GM12878 (cell line): ENCODE results near the gene R3HDM1. TPM values are rescaled to one million over a fixed set of nuclear protein-coding genes. Genes with fewer than 3 reads are reported as not detected.

Source experiments
- ATAC-seq: fragments of 200-7000 bp; cut with Tn5 transposase; 3 replicates; pipeline ENCODE4 v1.9.1; 2020; ENCODE audit warnings: mild to moderate bottlenecking, moderate library complexity
- Bru-seq: library from RNA; stranded (reverse); fragments of 400-500 nt; gene quantifications from one replicate; lab custom pipeline; 2021; lab: Mats Ljungman, UMichigan
- BruChase-seq, 2 experiments: library from RNA; stranded (reverse); fragments of 400-500 nt; gene quantifications; one replicate each; lab custom pipeline; 2021; lab: Mats Ljungman, UMichigan
- BruUV-seq: library from RNA; stranded (reverse); fragments of 400-500 nt; replicated peaks from 2 replicates; lab custom pipeline; 2021; lab: Mats Ljungman, UMichigan
- CTCF ChIA-PET: fragments of 300-600 bp; sonication (Branson Sonifier 250); formaldehyde crosslinking; extraction: SDS; loops from one replicate; lab custom pipeline; 2021; ENCODE audit warnings: inconsistent platforms; lab: Yijun Ruan, JAX
- POLR2A ChIA-PET: fragments of 350-600 bp; formaldehyde crosslinking; extraction: SDS; loops from one replicate; lab custom pipeline; 2021; ENCODE audit warnings: inconsistent platforms; lab: Charles Lee
- RAD21 ChIA-PET: fragments of 300-600 bp; sonication (Branson Sonifier 250); formaldehyde crosslinking; loops from one replicate; lab custom pipeline; 2023; ENCODE audit warnings: antibody characterized with exemption; ENCODE audit not compliant: unreplicated experiment; lab: Charles Lee
- SMC1A ChIA-PET: fragments of 300-600 bp; sonication (Branson Sonifier 250); formaldehyde crosslinking; loops from one replicate; lab custom pipeline; 2023; ENCODE audit not compliant: unreplicated experiment, uncharacterized antibody; lab: Charles Lee
- DNase-seq: peaks from one replicate; pipeline ENCODE4 v3.0.0-alpha.2; 2011; ENCODE audit warnings: low read depth, low spot score
- FAIRE-seq: peaks from 3 replicates; lab custom pipeline; 2011; peaks lifted over from hg19 to GRCh38; lab: Jason Lieb, UNC
- H2AFZ ChIP-seq: 2 replicates; pipeline ENCODE4 v1.6.0; 2011; ENCODE audit warnings: low read depth, low read length, control low read depth; ENCODE audit not compliant: control insufficient read depth
- H3K27ac ChIP-seq: 2 replicates; pipeline ENCODE4 v1.5.1; 2011; ENCODE audit warnings: control low read depth; ENCODE audit not compliant: control insufficient read depth, insufficient read depth
- H3K27me3 ChIP-seq, 2 experiments: replicated peaks in 1 of 2; 2 replicates each; pipeline versions ENCODE4 v1.6.0 to v1.6.1; 2011; ENCODE audit warnings: low read length in 1 of 2; ENCODE audit not compliant: control insufficient read depth in 2 of 2, insufficient read depth in 2 of 2
- H3K36me3 ChIP-seq, 2 experiments: 2 replicates each; pipeline ENCODE4 v1.5.1; 2011; ENCODE audit warnings: low read length in 1 of 2; ENCODE audit not compliant: control insufficient read depth in 2 of 2, insufficient read depth in 2 of 2
- H3K4me1 ChIP-seq: 2 replicates; pipeline ENCODE4 v1.6.1; 2011; ENCODE audit warnings: mild to moderate bottlenecking, low read length, moderate library complexity, mixed read lengths; ENCODE audit not compliant: control insufficient read depth, insufficient read depth
- H3K4me2 ChIP-seq: 2 replicates; pipeline ENCODE4 v1.6.0; 2011; ENCODE audit warnings: control low read depth; ENCODE audit not compliant: control insufficient read depth, insufficient read depth
- H3K4me3 ChIP-seq: fragments of 200-600 bp; sonication (generic); 2 replicates; pipeline ENCODE4 v1.5.1; 2016
- H3K79me2 ChIP-seq: 2 replicates; pipeline ENCODE4 v1.6.0; 2011; ENCODE audit warnings: low read length; ENCODE audit not compliant: control insufficient read depth, insufficient read depth
- H3K9ac ChIP-seq: 2 replicates; pipeline ENCODE4 v1.8.0; 2011; ENCODE audit warnings: low read length, control low read depth, mixed read lengths; ENCODE audit not compliant: control insufficient read depth, insufficient read depth
- H3K9me3 ChIP-seq: replicated peaks from 3 replicates; pipeline ENCODE4 v1.5.1; 2011; ENCODE audit warnings: mild to moderate bottlenecking, low read length; ENCODE audit not compliant: control insufficient read depth, insufficient read depth
- H4K20me1 ChIP-seq: 2 replicates; pipeline ENCODE4 v1.6.0; 2011; ENCODE audit not compliant: control insufficient read depth, insufficient read depth
- CREB1 ChIP-seq: IDR thresholded peaks from 2 replicates; pipeline ENCODE4 v1.6.1; 2012; ENCODE audit warnings: low read depth, mild to moderate bottlenecking, inconsistent platforms
- EP300 ChIP-seq, 2 experiments: fragments of 150-350 bp in 1 of 2; IDR thresholded peaks; 2 replicates each; pipeline ENCODE4 v1.6.1; 2011 to 2012; ENCODE audit warnings: low read depth in 2 of 2, low read length in 2 of 2, borderline replicate concordance in 1 of 2, improper control_type of control experiment in 1 of 2, inconsistent platforms in 1 of 2; ENCODE audit not compliant: control insufficient read depth in 1 of 2
- FOXK2 ChIP-seq: fragments of 450-650 bp; IDR thresholded peaks from 2 replicates; pipeline ENCODE4 v1.6.1; 2017; ENCODE audit warnings: mild to moderate bottlenecking, moderate library complexity
- HDGF ChIP-seq: fragments of 450-650 bp; IDR thresholded peaks from 2 replicates; pipeline ENCODE4 v1.6.1; 2016; ENCODE audit warnings: antibody characterized with exemption
- MEF2A ChIP-seq: IDR thresholded peaks from 2 replicates; pipeline ENCODE4 v1.6.1; 2011; ENCODE audit warnings: low read depth, mild to moderate bottlenecking, low read length, moderate library complexity; ENCODE audit not compliant: insufficient read depth
- MTA3 ChIP-seq: IDR thresholded peaks from 2 replicates; pipeline ENCODE4 v1.6.1; 2012; ENCODE audit warnings: low read length, inconsistent platforms, borderline replicate concordance
- NFYA ChIP-seq: IDR thresholded peaks from 2 replicates; pipeline ENCODE4 v1.6.1; 2011; ENCODE audit warnings: low read depth, mild to moderate bottlenecking, low read length, improper control_type of control experiment, borderline replicate concordance
- NR2C1 ChIP-seq: fragments of 450-650 bp; IDR thresholded peaks from 2 replicates; pipeline ENCODE4 v1.6.1; 2017; ENCODE audit warnings: antibody characterized with exemption, mild to moderate bottlenecking, moderate library complexity
- NR2F1 ChIP-seq: fragments of 450-650 bp; conservative IDR thresholded peaks from 2 replicates; pipeline ENCODE4 v1.6.1; 2017; ENCODE audit warnings: mild to moderate bottlenecking
- TARDBP ChIP-seq: IDR thresholded peaks from 2 replicates; pipeline ENCODE4 v1.6.1; 2016; ENCODE audit warnings: borderline replicate concordance
- TCF3 ChIP-seq: IDR thresholded peaks from 2 replicates; pipeline ENCODE4 v1.6.1; 2012; ENCODE audit warnings: low read depth, mild to moderate bottlenecking, low read length, borderline replicate concordance; ENCODE audit not compliant: insufficient read depth
- ZNF217 ChIP-seq: fragments of 450-650 bp; IDR thresholded peaks from 2 replicates; pipeline ENCODE4 v1.6.1; 2017; ENCODE audit warnings: antibody characterized with exemption, mild to moderate bottlenecking
- WGBS: methylation state at CpG from one replicate; pipeline ENCODE4 v1.1.6; 2016; ENCODE audit warnings: low lambda C conversion rate; ENCODE audit not compliant: insufficient replicate concordance, insufficient coverage; ENCODE audit errors: missing lambda C conversion rate; 5-methylcytosine and 5-hydroxymethylcytosine counted together
- in situ Hi-C: fragments of 300-500 bp; cut with MboI; formaldehyde crosslinking; loops from 9 replicates; pipeline ENCODE4 v1.14.3; 2018; ENCODE audit warnings: mixed read lengths
- intact Hi-C: fragments of 100-400 bp; cut with micrococcal nuclease; formaldehyde crosslinking; loops from one replicate; pipeline ENCODE4 v1.14.2; 2022; ENCODE audit not compliant: unreplicated experiment
- long read RNA-seq, 2 experiments: library from polyadenylated mRNA; unstranded; transcript quantifications; one replicate each; pipeline ENCODE4 v2.0.0, GENCODE V29; 2019 to 2020
- polyA minus RNA-seq, 3 experiments: library from RNA; depleted of rRNA, polyadenylated mRNA; stranded (reverse); fragments of >200 nt; gene quantifications; 2 replicates each; pipeline ENCODE4 v1.2.3, GENCODE V29; 2011
- polyA plus RNA-seq, 11 experiments: library from polyadenylated mRNA; depleted of rRNA in 4 of 11; unstranded in 6 of 11; stranded (reverse) in 5 of 11; fragments of >200 nt; fragmentation: Nextera tagmentation in 4 of 11; fragmentation: Illumina TruSeq in 1 of 11; extraction: Ambion mirVana in 4 of 11; extraction: Trizol in 1 of 11; gene quantifications; 1 replicate in 1 of 11; 2 replicates in 10 of 11; pipeline versions ENCODE4 v1.2.1 to v1.2.3, GENCODE V29; 2011 to 2016; ENCODE audit warnings: inconsistent platforms in 2 of 11, missing spikeins in 2 of 11, low read depth in 1 of 11
- total RNA-seq, 4 experiments: library from RNA; depleted of rRNA in 3 of 4; stranded (reverse); fragments of >200 nt in 3 of 4; fragmentation: Illumina TruSeq in 1 of 4; extraction: Trizol in 1 of 4; gene quantifications; 2 replicates each; pipeline versions ENCODE4 v1.2.1 to v1.2.3, GENCODE V29; 2013 to 2021
- TF ChIP-seq, protein P1 (sequence below): IDR thresholded peaks from 2 replicates; pipeline ENCODE4 v1.6.1; 2012; ENCODE audit warnings: low read depth, low read length, improper control_type of control experiment
- TF ChIP-seq, protein P2 (sequence below): fragments of 150-350 bp; IDR thresholded peaks from 2 replicates; pipeline ENCODE4 v1.6.1; 2014; ENCODE audit warnings: mild to moderate bottlenecking, low read depth, low read length
- TF ChIP-seq, protein P3 (sequence below): IDR thresholded peaks from 2 replicates; pipeline ENCODE4 v1.6.1; 2011; ENCODE audit warnings: low read depth, mild to moderate bottlenecking, low read length, moderate library complexity, borderline replicate concordance; ENCODE audit errors: extremely low read depth

Gene R3HDM1
- 121 and 130 TPM in 2 replicates for total RNA-seq (2013; cell fraction: nucleolus; rRNA removed)
- total RNA-seq (2014; rRNA removed) (17.8 and 20.9 TPM in 2 replicates), total RNA-seq (2014; rRNA removed; fragmentation: Illumina TruSeq; extraction: Trizol) (32.3 and 33.5 TPM in 2 replicates), total RNA-seq (2021) (55.2 and 55.5 TPM in 2 replicates), polyA plus RNA-seq (2011; rRNA removed) (46.3 and 77.4 TPM in 2 replicates), polyA plus RNA-seq (2014; fragmentation: Illumina TruSeq; extraction: Trizol) (89.6 and 94.9 TPM in 2 replicates), polyA plus RNA-seq (2014; fragmentation: Nextera tagmentation; extraction: Ambion mirVana) (10 to 100 TPM; 16.8 to 16.9 TPM), polyA plus RNA-seq (2014; rRNA removed) (44.7 and 45.9 TPM in 2 replicates), polyA plus RNA-seq (2016; fragmentation: Nextera tagmentation; extraction: Ambion mirVana) (10 to 100 TPM; 50.6 to 52.5 TPM), polyA minus RNA-seq (2011; rRNA and poly(A)+ RNA removed) (58.2 and 65.4 TPM in 2 replicates), Bru-seq, nascent RNA (percentile 79 among the genes with signal in this experiment), BruChase-seq, experiment 1, labeled RNA remaining after a 6-hour chase (percentile 78 among the genes with signal in this experiment), BruChase-seq, experiment 2, labeled RNA remaining after a 2-hour chase (percentile 78 among the genes with signal in this experiment)
- polyA plus RNA-seq (2011; ENCODE audit: low read depth) = 26.7 TPM
- polyA plus RNA-seq (2011; cell fraction: cytosol; rRNA removed) = 71.4 and 79.2 TPM in 2 replicates
- 39.0 and 43.8 TPM in 2 replicates for polyA plus RNA-seq (2011; cell fraction: nucleus; rRNA removed)
- polyA plus RNA-seq (2012) = 31.1 and 33.8 TPM in 2 replicates
- 21.9 and 24.7 TPM in 2 replicates for polyA minus RNA-seq (2011; cell fraction: cytosol; rRNA and poly(A)+ RNA removed)
- polyA minus RNA-seq (2011; cell fraction: nucleus; rRNA and poly(A)+ RNA removed) = 34.8 and 90.6 TPM in 2 replicates
- long read RNA-seq, experiment 1, full-length matches to known transcripts = 1 of 10 reads
- long read RNA-seq, experiment 1, partial matches to known transcripts = 6 of 10 reads
- long read RNA-seq, experiment 1, other reads (novel, unspliced or antisense) = 3 of 10 reads
- long read RNA-seq, experiment 2, partial matches to known transcripts = 58 of 76 reads
- long read RNA-seq, experiment 2, other reads (novel, unspliced or antisense) = 14 of 76 reads

GRCh38 chr2:135531231-135532197, at the start of gene R3HDM1:
R3HDM1 (plus strand) TSS chr2:135531484; CDS start chr2:135604846, 73,362 bp downstream.
- ATAC-seq = peak; percentile 89
- Histone ChIP-seq H2AFZ (peak within 1 kb of the TSS; percentile 100), H3K27ac (peak within 1 kb of the TSS; percentile 99), H3K4me1 (peaks cover 3% of the 10 kb centered on the region; the same call in 1 of the 2 replicates), H3K4me3 (peak within 1 kb of the TSS; percentile 89), H4K20me1 (no peaks in the 10 kb centered on the region), H3K79me2 (peaks cover 66% of the 10 kb centered on the region), H3K9ac (peak within 1 kb of the TSS; percentile 94), H3K4me2 (peak within 1 kb of the TSS; percentile 89; the same call in 1 of the 2 replicates), H3K27me3 (no peaks in the 10 kb centered on the region), H3K36me3 (no peaks in the 10 kb centered on the region), H3K9me3 (peaks cover 1% of the 10 kb centered on the region; the same call in 1 of the 3 replicates)
- in situ Hi-C loops = no loop called here
- FAIRE-seq = peak; percentile 97
- ChIA-PET POLR2A (interaction anchor here (0.6 to 2.0 kb wide), 8 partner anchors 9 to 476 kb away, joined by 3 to 7 read pairs (median 4); partner anchors contain the start of gene DARS1), RAD21 (interaction anchor here (0.6 to 1.6 kb wide), 16 partner anchors 9 to 853 kb away, joined by 3 to 8 read pairs (median 4); partner anchors contain the start of gene UBXN4), SMC1A (interaction anchor here (0.8 to 2.3 kb wide), 13 partner anchors 9 to 527 kb away, joined by 3 to 10 read pairs (median 3); partner anchors contain the start of gene UBXN4), CTCF (interaction anchor here (0.8 to 1.8 kb wide), 10 partner anchors 12 to 528 kb away, joined by 3 to 6 read pairs (median 4); partner anchors contain the start of gene UBXN4)
- BruUV-seq = no TSS peak
- intact Hi-C loops = loop anchor here (2.0 kb wide), 1 partner anchor 209 kb away; the partner anchor contains the start of gene UBXN4
- WGBS = 1% methylated on average over 72 of the region's 75 CpGs
- peak; percentile 100 for DNase-seq
- TF ChIP-seq, protein P1, sequence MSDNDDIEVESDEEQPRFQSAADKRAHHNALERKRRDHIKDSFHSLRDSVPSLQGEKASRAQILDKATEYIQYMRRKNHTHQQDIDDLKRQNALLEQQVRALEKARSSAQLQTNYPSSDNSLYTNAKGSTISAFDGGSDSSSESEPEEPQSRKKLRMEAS = no peak
- TF ChIP-seq, protein P2, sequence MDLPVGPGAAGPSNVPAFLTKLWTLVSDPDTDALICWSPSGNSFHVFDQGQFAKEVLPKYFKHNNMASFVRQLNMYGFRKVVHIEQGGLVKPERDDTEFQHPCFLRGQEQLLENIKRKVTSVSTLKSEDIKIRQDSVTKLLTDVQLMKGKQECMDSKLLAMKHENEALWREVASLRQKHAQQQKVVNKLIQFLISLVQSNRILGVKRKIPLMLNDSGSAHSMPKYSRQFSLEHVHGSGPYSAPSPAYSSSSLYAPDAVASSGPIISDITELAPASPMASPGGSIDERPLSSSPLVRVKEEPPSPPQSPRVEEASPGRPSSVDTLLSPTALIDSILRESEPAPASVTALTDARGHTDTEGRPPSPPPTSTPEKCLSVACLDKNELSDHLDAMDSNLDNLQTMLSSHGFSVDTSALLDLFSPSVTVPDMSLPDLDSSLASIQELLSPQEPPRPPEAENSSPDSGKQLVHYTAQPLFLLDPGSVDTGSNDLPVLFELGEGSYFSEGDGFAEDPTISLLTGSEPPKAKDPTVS = no peak
- TF ChIP-seq HDGF = no peak
- TF ChIP-seq, protein P3, sequence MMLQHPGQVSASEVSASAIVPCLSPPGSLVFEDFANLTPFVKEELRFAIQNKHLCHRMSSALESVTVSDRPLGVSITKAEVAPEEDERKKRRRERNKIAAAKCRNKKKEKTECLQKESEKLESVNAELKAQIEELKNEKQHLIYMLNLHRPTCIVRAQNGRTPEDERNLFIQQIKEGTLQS = no peak
- TF ChIP-seq TARDBP = no peak
- TF ChIP-seq EP300 (IDR thresholded peaks at IDR 0.05; ENCODE audit: borderline replicate concordance in 1 of 2, control insufficient read depth in 1 of 2, low read depth in 2 of 2, low read length in 2 of 2) = no peak
- no peak for TF ChIP-seq ZNF217
- peak; percentile 67 for TF ChIP-seq CREB1
- TF ChIP-seq MTA3 = no peak
- no peak for TF ChIP-seq NFYA
- TF ChIP-seq FOXK2 = no peak
- TF ChIP-seq MEF2A = 0 out of 2 replicates have a peak, but pooled peaks have one; percentile 1
- TF ChIP-seq NR2F1 = no peak
- TF ChIP-seq NR2C1 = no peak
- no peak for TF ChIP-seq TCF3
